ENCODE results near the gene BEND6.
A peak's percentile ranks its signal among the peaks of the same experiment; 100 is the strongest.
"Not testable (repeated sequence)": the region's sequence is repeated elsewhere in the genome, so short reads cannot be mapped to it uniquely, and the experiment has no call there.

Gene BEND6

GRCh38 chr6:57040011-57040410 lies 85.1 kb downstream of the BEND6 start:
- no peak for DNase-seq

GRCh38 chr6:57044061-57044460 lies 89.2 kb downstream of the BEND6 start:
- not testable (repeated sequence) for DNase-seq

- DNase-seq: no peak
These were observed 89.7 kb downstream of the BEND6 start for GRCh38 chr6:57044568-57044967.

GRCh38 chr6:57046332-57047256 lies 91.7 kb downstream of the BEND6 start, which contains the start of gene KIAA1586:
TSS of gene KIAA1586 (plus strand) at chr6:57046693. CDS start at chr6:57046756, 63 bp downstream.
- DNase-seq: peak; percentile 74 to 84

- not testable (repeated sequence) for DNase-seq
These were observed 92.3 kb downstream of the BEND6 start for GRCh38 chr6:57047257-57047585.

- DNase-seq: not testable (repeated sequence)
These were observed 93.0 kb downstream of the BEND6 start for GRCh38 chr6:57047859-57048258.

GRCh38 chr6:57048577-57048976 lies 93.7 kb downstream of the BEND6 start:
- DNase-seq: no peak

GRCh38 chr6:57063847-57064246 lies 108.9 kb downstream of the BEND6 start:
- DNase-seq: no peak

- DNase-seq: no peak
These were observed 109.9 kb downstream of the BEND6 start for GRCh38 chr6:57064809-57065208.

- DNase-seq: no peak
These were observed 113.2 kb downstream of the BEND6 start for GRCh38 chr6:57068061-57068460.

- DNase-seq: no peak
These were observed 114.3 kb downstream of the BEND6 start for GRCh38 chr6:57069228-57069627.

- DNase-seq: no peak
These were observed 115.0 kb downstream of the BEND6 start for GRCh38 chr6:57069920-57070331.

- DNase-seq: no peak
These were observed 117.2 kb downstream of the BEND6 start for GRCh38 chr6:57072108-57072507.

- DNase-seq: no peak
These were observed 119.5 kb downstream of the BEND6 start for GRCh38 chr6:57074383-57074782.

GRCh38 chr6:57075092-57075491 lies 120.2 kb downstream of the BEND6 start:
- DNase-seq: no peak

Data from CD4-positive, alpha-beta T cell treated with Interferon alpha-2 for 1 hour (primary cell).